Natural killer cell (primary cell): ENCODE results near the gene GPLD1. TPM values are rescaled to one million over a fixed set of nuclear protein-coding genes. Genes with fewer than 3 reads are reported as not detected.

Experiments
- ATAC-seq, 3 donors: fragments of 150-1000 bp in 2 of 3; fragments of 200-7000 bp in 1 of 3; cut with Tn5 transposase; 1 replicate in 1 of 3; 2 replicates in 2 of 3; pipeline ENCODE4 v1.10.0; 2021; ENCODE audit warnings: mild to moderate bottlenecking in 2 of 3, moderate library complexity in 2 of 3
- DNase-seq, 2 donors: peaks; one replicate each; pipeline versions ENCODE4 v3.0.0 to v3.0.0-alpha.2; 2013 to 2021; ENCODE audit warnings: mixed read lengths in 1 of 2
- H3K27ac ChIP-seq: one replicate; pipeline ENCODE4 v1.5.1; 2013; ENCODE audit warnings: mild to moderate bottlenecking, low read length
- H3K27me3 ChIP-seq: one replicate; pipeline ENCODE4 v1.6.1; 2013; ENCODE audit warnings: low read length; ENCODE audit not compliant: control insufficient read depth, insufficient read depth
- H3K36me3 ChIP-seq: one replicate; pipeline ENCODE4 v1.6.1; 2013; ENCODE audit warnings: low read length; ENCODE audit not compliant: control insufficient read depth, insufficient read depth
- H3K4me1 ChIP-seq: one replicate; pipeline ENCODE4 v1.6.1; 2013; ENCODE audit warnings: low read length; ENCODE audit not compliant: control insufficient read depth, insufficient read depth
- H3K4me3 ChIP-seq: one replicate; pipeline ENCODE4 v1.5.1; 2013; ENCODE audit warnings: low read length
- H3K9me3 ChIP-seq: one replicate; pipeline ENCODE4 v1.6.1; 2013; ENCODE audit warnings: low read length; ENCODE audit not compliant: control insufficient read depth, insufficient read depth
- H3K27ac Mint-ChIP-seq, 2 donors: one replicate each; pipeline ENCODE4 v1.8.0; 2022; ENCODE audit warnings: mild to moderate bottlenecking in 2 of 2, mixed read lengths in 2 of 2, moderate library complexity in 1 of 2
- H3K27me3 Mint-ChIP-seq, 2 donors: one replicate each; pipeline ENCODE4 v1.8.0; 2022; ENCODE audit warnings: low read depth in 2 of 2, mixed read lengths in 2 of 2
- H3K36me3 Mint-ChIP-seq: one replicate; pipeline ENCODE4 v1.8.0; 2022; ENCODE audit warnings: mixed read lengths
- H3K4me1 Mint-ChIP-seq, 2 donors: one replicate each; pipeline ENCODE4 v1.8.0; 2022; ENCODE audit warnings: mixed read lengths in 2 of 2
- H3K4me3 Mint-ChIP-seq: one replicate; pipeline ENCODE4 v1.8.0; 2022; ENCODE audit warnings: mild to moderate bottlenecking, moderate library complexity, mixed read lengths
- H3K9me3 Mint-ChIP-seq, 2 donors: one replicate each; pipeline ENCODE4 v1.8.0; 2022; ENCODE audit warnings: mixed read lengths in 2 of 2
- WGBS: methylation state at CpG from one replicate; pipeline ENCODE4 v1.1.7; 2013; ENCODE audit warnings: missing lambda C conversion rate; ENCODE audit not compliant: insufficient coverage; 5-methylcytosine and 5-hydroxymethylcytosine counted together
- intact Hi-C: fragments of 100-400 bp; cut with micrococcal nuclease; formaldehyde crosslinking; loops from one replicate; pipeline ENCODE4 v1.14.2; 2022
- total RNA-seq, 4 donors: library from RNA; stranded (reverse); fragments of 120-200 nt in 1 of 4; gene quantifications; one replicate each; pipeline versions ENCODE4 v1.2.3 to v1.2.4, GENCODE V29; 2013 to 2022
- TF ChIP-seq, protein P1 (sequence below): fragments of 200-600 bp; IDR thresholded peaks from one replicate; pipeline ENCODE4 v1.8.0; 2022; ENCODE audit warnings: antibody characterized with exemption

The GPLD1 gene
- total RNA-seq, 3 donors from 2014 or later (not counting 1 experiment from before 2014, with no cell fraction given), result 0.86 to 1.3 (median 0.88) TPM

DNA sequence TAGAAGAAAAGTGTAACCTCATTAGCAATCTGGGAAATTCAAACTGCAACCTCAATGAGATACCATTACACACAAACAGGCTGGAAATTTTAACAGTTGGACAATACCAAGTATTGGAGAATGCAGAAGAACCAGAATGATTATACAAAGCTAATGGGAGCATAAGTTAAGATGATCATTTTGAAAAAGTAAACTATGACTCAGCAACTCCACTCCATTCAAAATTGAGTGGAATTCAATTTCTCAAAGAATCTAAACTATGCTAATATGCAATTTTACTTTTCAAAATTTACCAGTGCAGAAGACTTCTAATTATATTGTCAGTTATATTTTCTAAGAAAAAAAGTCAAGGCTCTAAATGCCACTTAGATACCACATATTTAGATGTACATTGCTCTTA is 17.2 kb downstream of the GPLD1 start:
- Mint-ChIP-seq H3K4me3 (no peak overlapping the region), H3K27me3 (no peaks in the 10 kb centered on the region), H3K4me1 (no peaks in the 10 kb centered on the region), H3K36me3 (no peaks in the 10 kb centered on the region), H3K27ac (no peak overlapping the region), H3K9me3 (no peaks in the 10 kb centered on the region)
- TF ChIP-seq, protein P1, sequence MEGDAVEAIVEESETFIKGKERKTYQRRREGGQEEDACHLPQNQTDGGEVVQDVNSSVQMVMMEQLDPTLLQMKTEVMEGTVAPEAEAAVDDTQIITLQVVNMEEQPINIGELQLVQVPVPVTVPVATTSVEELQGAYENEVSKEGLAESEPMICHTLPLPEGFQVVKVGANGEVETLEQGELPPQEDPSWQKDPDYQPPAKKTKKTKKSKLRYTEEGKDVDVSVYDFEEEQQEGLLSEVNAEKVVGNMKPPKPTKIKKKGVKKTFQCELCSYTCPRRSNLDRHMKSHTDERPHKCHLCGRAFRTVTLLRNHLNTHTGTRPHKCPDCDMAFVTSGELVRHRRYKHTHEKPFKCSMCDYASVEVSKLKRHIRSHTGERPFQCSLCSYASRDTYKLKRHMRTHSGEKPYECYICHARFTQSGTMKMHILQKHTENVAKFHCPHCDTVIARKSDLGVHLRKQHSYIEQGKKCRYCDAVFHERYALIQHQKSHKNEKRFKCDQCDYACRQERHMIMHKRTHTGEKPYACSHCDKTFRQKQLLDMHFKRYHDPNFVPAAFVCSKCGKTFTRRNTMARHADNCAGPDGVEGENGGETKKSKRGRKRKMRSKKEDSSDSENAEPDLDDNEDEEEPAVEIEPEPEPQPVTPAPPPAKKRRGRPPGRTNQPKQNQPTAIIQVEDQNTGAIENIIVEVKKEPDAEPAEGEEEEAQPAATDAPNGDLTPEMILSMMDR, result no peak
- no peaks in the 10 kb centered on the region for H3K9me3 ChIP-seq
- H3K27ac ChIP-seq, result no peak overlapping the region
- no peaks in the 10 kb centered on the region for H3K27me3 ChIP-seq
- no peak for ATAC-seq
- DNase-seq, result no peak
- no peaks in the 10 kb centered on the region for H3K4me1 ChIP-seq
- H3K4me3 ChIP-seq, result no peak overlapping the region
- intact Hi-C loops, result no loop called here
- H3K36me3 ChIP-seq, result no peaks in the 10 kb centered on the region

DNA sequence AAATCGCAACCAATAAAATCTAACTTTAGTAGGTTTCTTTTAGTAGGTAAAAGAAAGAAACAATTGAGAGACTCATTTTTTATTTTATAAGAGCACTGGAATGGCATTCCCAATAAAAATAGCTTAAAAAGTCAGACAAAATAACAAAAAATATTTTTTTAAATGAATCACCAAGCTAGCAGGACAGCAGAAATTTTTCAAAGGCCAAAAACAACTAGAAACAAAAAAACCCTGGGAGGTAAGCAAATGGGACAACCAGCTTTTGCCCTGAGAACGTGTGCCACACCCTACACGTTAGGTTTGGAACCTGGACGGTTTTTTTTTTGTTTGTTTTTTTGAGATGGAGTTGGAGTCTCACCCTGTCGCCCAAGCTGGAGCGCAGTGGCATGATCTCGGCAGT is 19.6 kb downstream of the GPLD1 start:
- 96% methylated on average over 6 of the region's 7 CpGs for WGBS
- Mint-ChIP-seq H3K9me3 (no peaks in the 10 kb centered on the region), H3K27ac (no peak overlapping the region), H3K4me1 (no peaks in the 10 kb centered on the region), H3K27me3 (no peaks in the 10 kb centered on the region), H3K4me3 (no peak overlapping the region), H3K36me3 (no peaks in the 10 kb centered on the region)
- DNase-seq (no peak), ATAC-seq (no peak)
- TF ChIP-seq, protein P1, result no peak
- no peak overlapping the region for H3K4me3 ChIP-seq
- H3K9me3 ChIP-seq, result no peaks in the 10 kb centered on the region
- H3K4me1 ChIP-seq, result no peaks in the 10 kb centered on the region
- H3K27me3 ChIP-seq, result no peaks in the 10 kb centered on the region
- H3K27ac ChIP-seq, result no peak overlapping the region
- no peaks in the 10 kb centered on the region for H3K36me3 ChIP-seq
- intact Hi-C loops, result no loop called here

DNA sequence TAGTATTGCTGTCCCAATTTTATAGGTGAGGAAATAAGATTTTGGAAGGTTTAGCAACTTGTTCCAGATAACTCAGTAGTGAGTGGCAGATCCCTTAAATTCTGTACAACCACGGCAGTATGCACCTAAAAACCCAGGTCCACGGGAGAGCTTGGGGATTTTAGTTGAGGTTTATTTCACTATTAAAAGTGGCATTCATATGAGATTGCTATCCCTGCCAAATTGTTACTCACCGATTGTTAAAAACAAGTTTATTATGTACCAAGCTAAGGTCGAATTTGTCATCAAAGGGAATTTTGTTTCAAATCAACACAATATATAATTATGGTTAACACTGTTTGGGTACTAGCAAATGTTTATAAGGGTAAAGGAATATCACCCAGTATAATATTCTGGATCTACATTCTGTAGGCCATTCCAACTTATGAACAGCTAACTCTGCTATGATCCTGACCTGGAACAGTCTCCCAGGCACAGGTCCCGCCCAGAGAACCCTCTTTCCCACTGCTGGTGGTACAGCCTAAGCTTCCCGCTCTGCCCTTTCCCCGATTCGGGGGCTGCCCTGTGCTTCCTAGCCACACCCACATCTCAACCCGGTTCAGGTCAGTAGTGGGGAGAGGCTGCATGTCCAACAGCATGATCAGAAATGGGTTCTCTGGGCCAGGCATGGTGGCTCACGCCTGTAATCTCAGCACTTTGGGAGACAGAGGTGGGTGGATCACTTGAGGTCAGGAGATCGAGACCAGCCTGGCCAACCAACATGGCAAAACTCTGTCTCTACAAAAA is 24.9 kb downstream of the GPLD1 start:
- H3K27ac Mint-ChIP-seq, result no peak overlapping the region

More for the DNA sequence above, 24.9 kb downstream of the GPLD1 start:
- intact Hi-C loops, result no loop called here
- no peak overlapping the region for H3K4me3 ChIP-seq
- ATAC-seq (no peak), DNase-seq (no peak)
- no peaks in the 10 kb centered on the region for H3K36me3 ChIP-seq
- H3K36me3 Mint-ChIP-seq, result no peaks in the 10 kb centered on the region
- H3K27me3 Mint-ChIP-seq, result no peaks in the 10 kb centered on the region
- H3K27ac ChIP-seq, result no peak overlapping the region
- H3K4me1 ChIP-seq, result no peaks in the 10 kb centered on the region
- no peak overlapping the region for H3K4me3 Mint-ChIP-seq
- no peaks in the 10 kb centered on the region for H3K4me1 Mint-ChIP-seq
- 93% methylated on average over 9 of the region's 11 CpGs for WGBS
- H3K9me3 ChIP-seq, result no peaks in the 10 kb centered on the region
- no peaks in the 10 kb centered on the region for H3K27me3 ChIP-seq
- TF ChIP-seq, protein P1, result no peak
- H3K9me3 Mint-ChIP-seq, result no peaks in the 10 kb centered on the region
